Cardiac muscle cell (in vitro differentiated cells and primary cell): ENCODE data around the gene REXO4. TPM values are rescaled to one million over a fixed set of nuclear protein-coding genes. Genes with fewer than 3 reads are reported as not detected.

Source experiments
- DNase-seq, 2 donors: peaks; one replicate each; pipeline versions ENCODE4 v3.0.0 to v3.0.0-alpha.2; 2010 to 2017; ENCODE audit warnings: low read depth in 1 of 2, low spot score in 1 of 2
- H3K27ac ChIP-seq: fragments of 200-600 bp; sonication (generic); 2 replicates; pipeline ENCODE4 v1.5.1; 2016
- H3K27me3 ChIP-seq: fragments of 200-600 bp; sonication (generic); 2 replicates; pipeline ENCODE4 v1.6.0; 2016; ENCODE audit warnings: control low read depth
- H3K36me3 ChIP-seq: fragments of 200-600 bp; sonication (generic); 2 replicates; pipeline ENCODE4 v1.5.1; 2016; ENCODE audit warnings: control low read depth
- H3K4me1 ChIP-seq: fragments of 200-600 bp; sonication (generic); 2 replicates; pipeline ENCODE4 v1.8.1; 2017; ENCODE audit warnings: low read depth, mild to moderate bottlenecking, mixed run types
- H3K4me3 ChIP-seq: fragments of 200-600 bp; sonication (generic); 2 replicates; pipeline ENCODE4 v1.5.1; 2016; ENCODE audit warnings: mild to moderate bottlenecking
- H3K9me3 ChIP-seq: fragments of 200-600 bp; sonication (generic); 2 replicates; pipeline ENCODE4 v1.5.1; 2017; ENCODE audit warnings: low read depth, mild to moderate bottlenecking, control low read depth
- polyA plus RNA-seq: library from polyadenylated mRNA; unstranded; fragments of >200 nt; fragmentation: Nextera tagmentation; extraction: Ambion mirVana; gene quantifications from 2 replicates; pipeline ENCODE4 v1.2.1, GENCODE V29; 2016
- total RNA-seq: library from RNA; depleted of rRNA; stranded (reverse); fragments of >200 nt; gene quantifications from 2 replicates; pipeline ENCODE4 v1.2.3, GENCODE V29; 2016
- TF ChIP-seq, protein P1 (sequence below): IDR thresholded peaks from 2 replicates; pipeline ENCODE4 v1.5.1; 2012; ENCODE audit warnings: low read depth, mild to moderate bottlenecking, low read length

Gene REXO4
- total and polyA plus RNA-seq, 2 experiments from 2014 or later: 27.1 to 50.2 TPM

DNA sequence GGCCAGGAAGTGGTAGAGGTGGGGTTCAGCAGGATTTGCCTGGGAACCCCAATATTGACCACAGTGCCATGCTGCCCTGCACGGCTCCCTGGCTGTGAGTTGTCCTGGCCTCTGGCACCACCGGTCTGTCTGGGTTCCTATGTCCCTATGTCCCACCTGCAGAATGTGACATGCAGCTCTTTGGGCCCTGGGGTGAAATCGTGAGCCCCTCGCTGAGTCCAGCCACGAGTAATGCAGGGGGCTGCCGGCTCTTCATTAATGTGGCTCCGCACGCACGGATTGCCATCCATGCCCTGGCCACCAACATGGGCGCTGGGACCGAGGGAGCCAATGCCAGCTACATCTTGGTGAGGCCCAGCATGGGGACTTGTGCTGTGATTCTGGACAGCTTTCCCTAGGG, 39.9 kb upstream of the REXO4 start:
- no peak overlapping the region for H3K27ac ChIP-seq
- H3K27me3 ChIP-seq: no peaks in the 10 kb centered on the region
- no peaks in the 10 kb centered on the region for H3K36me3 ChIP-seq
- H3K4me3 ChIP-seq: no peak overlapping the region
- no peaks in the 10 kb centered on the region for H3K4me1 ChIP-seq
- TF ChIP-seq, protein P1, sequence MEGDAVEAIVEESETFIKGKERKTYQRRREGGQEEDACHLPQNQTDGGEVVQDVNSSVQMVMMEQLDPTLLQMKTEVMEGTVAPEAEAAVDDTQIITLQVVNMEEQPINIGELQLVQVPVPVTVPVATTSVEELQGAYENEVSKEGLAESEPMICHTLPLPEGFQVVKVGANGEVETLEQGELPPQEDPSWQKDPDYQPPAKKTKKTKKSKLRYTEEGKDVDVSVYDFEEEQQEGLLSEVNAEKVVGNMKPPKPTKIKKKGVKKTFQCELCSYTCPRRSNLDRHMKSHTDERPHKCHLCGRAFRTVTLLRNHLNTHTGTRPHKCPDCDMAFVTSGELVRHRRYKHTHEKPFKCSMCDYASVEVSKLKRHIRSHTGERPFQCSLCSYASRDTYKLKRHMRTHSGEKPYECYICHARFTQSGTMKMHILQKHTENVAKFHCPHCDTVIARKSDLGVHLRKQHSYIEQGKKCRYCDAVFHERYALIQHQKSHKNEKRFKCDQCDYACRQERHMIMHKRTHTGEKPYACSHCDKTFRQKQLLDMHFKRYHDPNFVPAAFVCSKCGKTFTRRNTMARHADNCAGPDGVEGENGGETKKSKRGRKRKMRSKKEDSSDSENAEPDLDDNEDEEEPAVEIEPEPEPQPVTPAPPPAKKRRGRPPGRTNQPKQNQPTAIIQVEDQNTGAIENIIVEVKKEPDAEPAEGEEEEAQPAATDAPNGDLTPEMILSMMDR: no peak
- H3K9me3 ChIP-seq: no peaks in the 10 kb centered on the region
- no peak for DNase-seq

DNA sequence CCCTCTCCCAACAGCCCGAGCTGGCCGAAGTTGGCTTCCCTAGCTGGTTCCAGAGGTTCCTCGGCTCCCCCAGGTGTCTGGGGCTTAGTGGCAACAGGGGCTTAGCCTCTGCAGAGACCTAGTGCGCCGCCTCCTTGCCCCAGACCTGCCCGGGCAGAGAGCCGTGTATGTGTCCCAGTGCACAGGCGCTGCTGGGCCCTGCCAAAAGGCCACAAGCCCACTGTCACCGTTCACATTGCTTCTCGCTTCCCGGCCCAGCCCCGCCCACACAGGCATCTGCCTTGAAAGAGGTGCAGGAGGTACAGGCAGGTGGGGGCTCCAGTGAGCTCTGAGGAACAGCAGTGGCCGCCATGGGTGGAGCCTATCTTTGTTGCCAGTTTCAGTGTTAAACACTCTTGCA, 39.4 kb upstream of the REXO4 start:
- no peak for DNase-seq
- Histone ChIP-seq H3K4me1 (no peaks in the 10 kb centered on the region), H3K4me3 (no peak overlapping the region), H3K27ac (no peak overlapping the region), H3K36me3 (no peaks in the 10 kb centered on the region), H3K27me3 (no peaks in the 10 kb centered on the region), H3K9me3 (no peaks in the 10 kb centered on the region)
- TF ChIP-seq, protein P1: no peak

DNA sequence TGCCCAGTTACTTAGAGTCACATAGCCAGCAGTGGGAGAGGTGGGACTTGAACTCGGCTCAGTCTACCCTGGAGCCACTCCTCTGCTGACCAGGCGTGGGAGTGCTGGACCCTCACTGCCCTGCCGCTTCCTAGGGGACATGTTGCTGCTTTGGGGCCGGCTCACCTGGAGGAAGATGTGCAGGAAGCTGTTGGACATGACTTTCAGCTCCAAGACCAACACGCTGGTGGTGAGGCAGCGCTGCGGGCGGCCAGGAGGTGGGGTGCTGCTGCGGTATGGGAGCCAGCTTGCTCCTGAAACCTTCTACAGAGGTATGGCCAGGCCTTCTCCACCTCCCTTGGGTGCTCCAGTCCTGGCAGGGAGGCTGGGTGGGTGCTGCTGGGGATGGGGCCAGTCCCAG, 38.6 kb upstream of the REXO4 start:
- no peak overlapping the region for H3K27ac ChIP-seq
- H3K4me1 ChIP-seq: no peaks in the 10 kb centered on the region
- no peak overlapping the region for H3K4me3 ChIP-seq
- TF ChIP-seq, protein P1: no peak
- H3K27me3 ChIP-seq: no peaks in the 10 kb centered on the region
- DNase-seq: no peak
- no peaks in the 10 kb centered on the region for H3K9me3 ChIP-seq
- no peaks in the 10 kb centered on the region for H3K36me3 ChIP-seq

DNA sequence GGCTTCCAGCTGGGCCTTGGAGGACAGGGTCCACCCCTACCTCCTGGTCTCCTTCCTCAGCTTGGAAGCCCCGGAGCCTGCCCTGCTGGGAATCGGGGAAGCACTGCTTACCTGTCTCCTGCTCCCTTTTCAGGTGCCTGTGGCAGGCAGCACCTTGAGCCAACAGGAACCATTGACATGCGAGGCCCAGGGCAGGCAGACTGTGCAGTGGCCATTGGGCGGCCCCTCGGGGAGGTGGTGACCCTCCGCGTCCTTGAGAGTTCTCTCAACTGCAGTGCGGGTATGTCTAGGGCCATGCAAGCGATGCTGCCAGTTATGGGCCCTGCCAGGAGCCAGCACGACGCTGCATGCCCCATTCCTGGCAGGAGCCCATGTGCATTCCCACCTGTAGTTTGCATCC, 38.1 kb upstream of the REXO4 start:
- Histone ChIP-seq H3K4me3 (no peak overlapping the region), H3K27me3 (no peaks in the 10 kb centered on the region), H3K36me3 (no peaks in the 10 kb centered on the region), H3K27ac (no peak overlapping the region), H3K4me1 (no peaks in the 10 kb centered on the region), H3K9me3 (no peaks in the 10 kb centered on the region)
- TF ChIP-seq, protein P1: no peak
- DNase-seq: no peak

DNA sequence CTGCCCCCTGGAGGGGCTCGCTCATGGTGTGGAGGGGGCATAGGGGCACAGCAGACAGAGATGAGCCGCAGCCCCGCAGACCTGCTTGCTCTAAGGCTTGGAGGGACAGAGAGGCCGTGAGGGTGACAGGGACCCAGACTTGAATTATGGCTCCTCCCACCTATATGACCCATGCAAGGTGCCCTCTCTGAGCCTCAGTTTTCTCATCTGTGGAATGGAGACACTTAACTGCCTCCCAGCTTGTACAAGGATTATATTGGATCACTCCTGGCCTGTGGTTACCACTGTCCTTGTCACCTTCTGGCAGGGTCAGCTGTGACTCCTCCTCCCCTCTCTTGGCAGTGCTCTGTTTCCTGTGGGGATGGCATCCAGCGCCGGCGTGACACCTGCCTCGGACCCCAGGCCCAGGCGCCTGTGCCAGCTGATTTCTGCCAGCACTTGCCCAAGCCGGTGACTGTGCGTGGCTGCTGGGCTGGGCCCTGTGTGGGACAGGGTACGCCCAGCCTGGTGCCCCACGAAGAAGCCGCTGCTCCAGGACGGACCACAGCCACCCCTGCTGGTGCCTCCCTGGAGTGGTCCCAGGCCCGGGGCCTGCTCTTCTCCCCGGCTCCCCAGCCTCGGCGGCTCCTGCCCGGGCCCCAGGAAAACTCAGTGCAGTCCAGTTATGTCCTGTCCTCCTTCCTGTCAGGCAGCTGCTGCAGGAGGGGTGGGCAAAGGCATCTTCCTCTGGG, 37.3 kb upstream of the REXO4 start:
- Histone ChIP-seq H3K4me3 (no peak overlapping the region), H3K27me3 (no peaks in the 10 kb centered on the region), H3K4me1 (no peaks in the 10 kb centered on the region), H3K36me3 (no peaks in the 10 kb centered on the region), H3K27ac (no peak overlapping the region), H3K9me3 (no peaks in the 10 kb centered on the region)
- TF ChIP-seq, protein P1: no peak
- DNase-seq: no peak
